ENCODE results near the gene PRKD2.

GRCh38 chr19:46732172-46732938 lies 15.4 kb upstream of the PRKD2 start:
- TF ChIP-seq CTCF (IDR thresholded peaks at IDR 0.05): no peak
- no peak for TF ChIP-seq POLR2A (IDR thresholded peaks at IDR 0.05)
- no peak for TF ChIP-seq POLR2AphosphoS5 (IDR thresholded peaks at IDR 0.05; ENCODE audit: insufficient read depth in 1 of 2, low read depth in 1 of 2)
